ENCODE results near the gene GLIPR1.
"Not testable (repeated sequence)": the region's sequence is repeated elsewhere in the genome, so short reads cannot be mapped to it uniquely, and the experiment has no call there.

GLIPR1 gene

GRCh38 chr12:75521224-75521623 lies 40.7 kb downstream of the GLIPR1 start:
- DNase-seq (ENCODE audit: low spot score): not testable (repeated sequence)

- DNase-seq (ENCODE audit: low spot score): not testable (repeated sequence)
Observed at GRCh38 chr12:75522124-75522523, 41.6 kb downstream of the GLIPR1 start.

- no peak for DNase-seq (ENCODE audit: low spot score)
Observed at GRCh38 chr12:75525263-75525662, 44.7 kb downstream of the GLIPR1 start.

GRCh38 chr12:75526655-75527511 lies 46.3 kb downstream of the GLIPR1 start:
- DNase-seq (ENCODE audit: low spot score): peak; percentile 61

GRCh38 chr12:75528272-75528671 lies 47.7 kb downstream of the GLIPR1 start:
- DNase-seq (ENCODE audit: low spot score): no peak

GRCh38 chr12:75528692-75529091 lies 48.1 kb downstream of the GLIPR1 start:
- no peak for DNase-seq (ENCODE audit: low spot score)

GRCh38 chr12:75529316-75529715 lies 48.8 kb downstream of the GLIPR1 start:
- DNase-seq (ENCODE audit: low spot score): no peak

- no peak for DNase-seq (ENCODE audit: low spot score)
Observed at GRCh38 chr12:75529826-75530225, 49.3 kb downstream of the GLIPR1 start.

GRCh38 chr12:75533239-75533638 lies 52.7 kb downstream of the GLIPR1 start:
- DNase-seq (ENCODE audit: low spot score): no peak

GRCh38 chr12:75539889-75540288 lies 59.3 kb downstream of the GLIPR1 start:
- DNase-seq (ENCODE audit: low spot score): no peak

- DNase-seq (ENCODE audit: low spot score): no peak
Observed at GRCh38 chr12:75542942-75543341, 62.4 kb downstream of the GLIPR1 start.

- no peak for DNase-seq (ENCODE audit: low spot score)
Observed at GRCh38 chr12:75543529-75543928, 63.0 kb downstream of the GLIPR1 start.

GRCh38 chr12:75545636-75546035 lies 65.1 kb downstream of the GLIPR1 start:
- no peak for DNase-seq (ENCODE audit: low spot score)

- DNase-seq (ENCODE audit: low spot score): no peak
Observed at GRCh38 chr12:75548879-75549278, 68.3 kb downstream of the GLIPR1 start.

- DNase-seq (ENCODE audit: low spot score): no peak
Observed at GRCh38 chr12:75549989-75550388, 69.4 kb downstream of the GLIPR1 start.

- DNase-seq (ENCODE audit: low spot score): peak; percentile 36
Observed at GRCh38 chr12:75550401-75551240, 70.1 kb downstream of the GLIPR1 start.

GRCh38 chr12:75551477-75551876 lies 70.9 kb downstream of the GLIPR1 start:
- DNase-seq (ENCODE audit: low spot score): no peak

- no peak for DNase-seq (ENCODE audit: low spot score)
Observed at GRCh38 chr12:75553398-75553797, 72.8 kb downstream of the GLIPR1 start.
